ENCODE data around the gene PRPS1.

The PRPS1 gene

GRCh38 chrX:107627838-107628661 lies at the start of gene PRPS1:
PRPS1 (plus strand) TSS chrX:107628510; CDS start chrX:107628629, 119 bp downstream.
- TF ChIP-seq CTCF (IDR thresholded peaks at IDR 0.05; ENCODE audit: control insufficient read depth, extremely low read depth, insufficient read depth): no peak
- H3K4me3 ChIP-seq (ENCODE audit: low read depth, low read length): peak within 1 kb of the TSS; percentile 83
- DNase-seq (ENCODE audit: low read depth): peak; percentile 90

GRCh38 chrX:107579956-107580355 lies 48.4 kb upstream of the PRPS1 start:
- no peak for TF ChIP-seq CTCF (IDR thresholded peaks at IDR 0.05; ENCODE audit: control insufficient read depth, extremely low read depth, insufficient read depth)
- no peak for DNase-seq (ENCODE audit: low read depth)
- no peak overlapping the region for H3K4me3 ChIP-seq (ENCODE audit: low read depth, low read length)

GRCh38 chrX:107581923-107582322 lies 46.4 kb upstream of the PRPS1 start:
- no peak overlapping the region for H3K4me3 ChIP-seq (ENCODE audit: low read depth, low read length)
- TF ChIP-seq CTCF (IDR thresholded peaks at IDR 0.05; ENCODE audit: control insufficient read depth, extremely low read depth, insufficient read depth): no peak
- no peak for DNase-seq (ENCODE audit: low read depth)

GRCh38 chrX:107589243-107589642 lies 39.1 kb upstream of the PRPS1 start:
- DNase-seq (ENCODE audit: low read depth): no peak
- no peak for TF ChIP-seq CTCF (IDR thresholded peaks at IDR 0.05; ENCODE audit: control insufficient read depth, extremely low read depth, insufficient read depth)

GRCh38 chrX:107596651-107597050 lies 31.7 kb upstream of the PRPS1 start:
- TF ChIP-seq CTCF (IDR thresholded peaks at IDR 0.05; ENCODE audit: control insufficient read depth, extremely low read depth, insufficient read depth): no peak
- peak; percentile 17 for DNase-seq (ENCODE audit: low read depth)

More at GRCh38 chrX:107589243-107589642, 39.1 kb upstream of the PRPS1 start:
- no peak overlapping the region for H3K4me3 ChIP-seq (ENCODE audit: low read depth, low read length)

GRCh38 chrX:107597264-107597663 lies 31.0 kb upstream of the PRPS1 start:
- no peak for TF ChIP-seq CTCF (IDR thresholded peaks at IDR 0.05; ENCODE audit: control insufficient read depth, extremely low read depth, insufficient read depth)
- no peak for DNase-seq (ENCODE audit: low read depth)
- no peak overlapping the region for H3K4me3 ChIP-seq (ENCODE audit: low read depth, low read length)

More at GRCh38 chrX:107596651-107597050, 31.7 kb upstream of the PRPS1 start:
- no peak overlapping the region for H3K4me3 ChIP-seq (ENCODE audit: low read depth, low read length)
